Nephron progenitor cell (in vitro differentiated cells): ENCODE measurements around the gene ULK3.

Source experiments
- DNase-seq: peaks from one replicate; pipeline ENCODE4 v3.0.0; 2021
- H3K27ac Mint-ChIP-seq: 2 replicates; pipeline ENCODE4 v1.8.0; 2021; ENCODE audit warnings: mild to moderate bottlenecking, moderate library complexity, mixed read lengths
- H3K27me3 Mint-ChIP-seq: 2 replicates; pipeline ENCODE4 v1.8.0; 2021; ENCODE audit warnings: mild to moderate bottlenecking, low read depth, mixed read lengths; ENCODE audit not compliant: poor library complexity
- H3K36me3 Mint-ChIP-seq: 2 replicates; pipeline ENCODE4 v1.8.0; 2021; ENCODE audit warnings: low read depth, mixed read lengths
- H3K4me1 Mint-ChIP-seq: 2 replicates; pipeline ENCODE4 v1.8.0; 2021; ENCODE audit warnings: mixed read lengths
- H3K4me3 Mint-ChIP-seq: 2 replicates; pipeline ENCODE4 v1.8.0; 2021; ENCODE audit warnings: mild to moderate bottlenecking, moderate library complexity, mixed read lengths
- H3K9me3 Mint-ChIP-seq: 2 replicates; pipeline ENCODE4 v1.8.0; 2021; ENCODE audit warnings: mild to moderate bottlenecking, moderate library complexity, mixed read lengths
- CTCF ChIP-seq: fragments of 200-600 bp; sonication (generic); IDR thresholded peaks from 2 replicates; pipeline ENCODE4 v1.5.0; 2021; ENCODE audit warnings: antibody characterized with exemption

ULK3 gene

GRCh38 chr15:74845581-74845980, 2.6 kb upstream of the ULK3 start:
- H3K9me3 Mint-ChIP-seq = no peaks in the 10 kb centered on the region
- H3K27me3 Mint-ChIP-seq = no peaks in the 10 kb centered on the region
- no peak overlapping the region for H3K4me3 Mint-ChIP-seq
- TF ChIP-seq CTCF = no peak
- peaks cover 26% of the 10 kb centered on the region for H3K36me3 Mint-ChIP-seq
- H3K27ac Mint-ChIP-seq = no peak overlapping the region
- DNase-seq = no peak
- H3K4me1 Mint-ChIP-seq = peaks cover 40% of the 10 kb centered on the region

- H3K4me3 Mint-ChIP-seq = no peak overlapping the region
- H3K27me3 Mint-ChIP-seq = no peaks in the 10 kb centered on the region
- no peak overlapping the region for H3K27ac Mint-ChIP-seq
- no peak for TF ChIP-seq CTCF
- peaks cover 26% of the 10 kb centered on the region for H3K36me3 Mint-ChIP-seq
- H3K4me1 Mint-ChIP-seq = peaks cover 44% of the 10 kb centered on the region
- H3K9me3 Mint-ChIP-seq = no peaks in the 10 kb centered on the region
- no peak for DNase-seq
Measured at GRCh38 chr15:74845208-74845568, 2.2 kb upstream of the ULK3 start.

- DNase-seq = no peak
- H3K27ac Mint-ChIP-seq = peak overlapping the region; percentile 91
- no peak overlapping the region for H3K4me3 Mint-ChIP-seq
- no peaks in the 10 kb centered on the region for H3K9me3 Mint-ChIP-seq
- peaks cover 26% of the 10 kb centered on the region for H3K36me3 Mint-ChIP-seq
- H3K4me1 Mint-ChIP-seq = peaks cover 48% of the 10 kb centered on the region
- no peak for TF ChIP-seq CTCF
- no peaks in the 10 kb centered on the region for H3K27me3 Mint-ChIP-seq
Measured at GRCh38 chr15:74844319-74845207, 1.6 kb upstream of the ULK3 start.

- Mint-ChIP-seq H3K36me3 (peaks cover 26% of the 10 kb centered on the region), H3K4me3 (peak overlapping the region; percentile 85), H3K4me1 (peaks cover 51% of the 10 kb centered on the region), H3K9me3 (no peaks in the 10 kb centered on the region), H3K27me3 (no peaks in the 10 kb centered on the region), H3K27ac (no peak overlapping the region)
- TF ChIP-seq CTCF = no peak
- DNase-seq = no peak
Measured at GRCh38 chr15:74843891-74844299, 939 bp upstream of the ULK3 start.

- Mint-ChIP-seq H3K27me3 (no peaks in the 10 kb centered on the region), H3K36me3 (peaks cover 22% of the 10 kb centered on the region), H3K4me1 (peaks cover 54% of the 10 kb centered on the region), H3K9me3 (no peaks in the 10 kb centered on the region), H3K4me3 (peak overlapping the region; percentile 85), H3K27ac (peak overlapping the region; percentile 92)
- no peak for DNase-seq
- TF ChIP-seq CTCF = no peak
Measured at GRCh38 chr15:74843445-74843828, 481 bp upstream of the ULK3 start.

GRCh38 chr15:74841891-74842373, 1.0 kb downstream of the ULK3 start:
- Mint-ChIP-seq H3K9me3 (no peaks in the 10 kb centered on the region), H3K4me1 (peaks cover 54% of the 10 kb centered on the region), H3K27me3 (no peaks in the 10 kb centered on the region), H3K4me3 (peak overlapping the region; percentile 90), H3K36me3 (peaks cover 10% of the 10 kb centered on the region), H3K27ac (no peak overlapping the region)
- DNase-seq = no peak
- TF ChIP-seq CTCF = no peak
